DMS153 (cell line): ENCODE measurements around the gene FZR1.
A peak's percentile ranks its signal among the peaks of the same experiment; 100 is the strongest.

Experiments
- DNase-seq: peaks from one replicate; lab custom pipeline; 2025; lab: John Stamatoyannopoulos, UW

Gene FZR1

DNA sequence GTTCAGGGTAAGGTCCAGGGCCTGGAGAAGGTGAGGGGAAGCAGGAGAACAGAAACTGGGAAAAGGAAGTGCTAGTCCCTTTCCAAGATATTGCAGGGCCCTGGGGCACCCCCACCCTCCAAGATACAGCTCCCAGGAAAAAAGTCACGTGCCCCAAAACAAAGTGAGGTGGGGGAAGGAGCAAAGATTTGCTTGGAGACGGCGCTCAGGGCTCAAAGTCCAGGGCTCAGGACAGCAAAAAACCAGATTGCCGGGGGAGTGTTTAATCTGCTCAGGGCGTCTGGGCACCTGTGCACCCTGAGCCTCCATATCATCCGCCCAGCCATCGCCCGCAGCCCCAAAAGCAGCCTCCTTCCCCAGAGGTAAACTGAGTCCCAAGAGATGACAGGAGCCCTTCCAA, 32.1 kb upstream of the FZR1 start:
- DNase-seq = no peak

DNA sequence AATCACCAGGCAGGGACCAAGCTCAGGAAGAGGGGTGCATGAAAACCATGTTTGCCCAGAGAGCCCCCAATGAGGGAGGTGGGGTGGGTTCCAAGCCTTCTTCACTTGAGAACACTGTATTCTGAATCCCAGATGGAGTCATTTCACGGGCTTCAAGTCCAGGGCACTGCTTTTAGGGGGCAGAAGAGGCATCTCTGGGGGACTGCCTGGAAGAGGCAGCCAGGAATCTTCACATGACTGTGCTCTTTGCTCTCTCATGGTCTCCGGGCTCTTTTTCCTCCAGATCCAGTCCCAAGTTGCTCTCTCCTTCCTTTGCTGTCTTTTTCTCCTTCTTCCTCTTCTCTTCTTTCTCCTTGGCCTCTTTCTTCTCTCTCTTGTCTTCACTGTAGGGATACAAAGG, 31.5 kb upstream of the FZR1 start:
- DNase-seq = no peak

DNA sequence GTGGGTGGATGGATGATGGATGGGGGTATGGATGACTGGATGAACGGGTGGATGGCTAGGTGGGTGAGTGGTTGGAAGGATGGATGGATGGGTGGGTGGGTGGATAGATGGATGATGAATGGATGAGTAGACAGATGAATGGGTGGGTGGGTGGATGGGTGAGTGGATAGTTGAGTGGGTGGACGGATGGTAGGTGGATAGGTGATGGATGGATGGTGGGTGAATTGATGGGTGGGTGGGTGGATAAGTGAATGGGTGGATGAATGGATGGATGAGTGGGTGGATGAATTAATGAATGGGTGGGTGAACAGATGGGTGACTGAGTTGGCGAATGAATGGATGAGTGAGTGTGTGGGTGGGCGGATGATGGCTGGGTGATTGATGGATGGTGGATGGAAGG, 30.7 kb upstream of the FZR1 start:
- no peak for DNase-seq

DNA sequence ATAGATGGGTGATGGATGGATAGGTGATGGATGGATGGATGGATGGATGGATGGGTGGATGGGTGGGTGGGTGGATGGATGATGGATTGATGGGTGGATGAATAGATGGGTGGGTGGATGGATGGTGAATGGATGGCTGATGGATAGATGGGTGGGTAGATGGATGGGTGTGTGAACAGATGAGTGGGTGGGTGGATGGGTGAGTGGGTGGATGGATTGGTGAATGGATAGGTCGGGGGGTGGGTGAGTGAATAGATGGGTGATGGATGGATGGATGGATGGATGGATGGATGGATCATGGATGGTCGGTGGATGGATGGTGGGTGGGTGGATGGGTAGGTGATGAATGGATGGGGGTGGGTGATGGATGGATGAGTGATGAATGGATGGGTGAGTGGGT, 29.3 kb upstream of the FZR1 start:
- no peak for DNase-seq

DNA sequence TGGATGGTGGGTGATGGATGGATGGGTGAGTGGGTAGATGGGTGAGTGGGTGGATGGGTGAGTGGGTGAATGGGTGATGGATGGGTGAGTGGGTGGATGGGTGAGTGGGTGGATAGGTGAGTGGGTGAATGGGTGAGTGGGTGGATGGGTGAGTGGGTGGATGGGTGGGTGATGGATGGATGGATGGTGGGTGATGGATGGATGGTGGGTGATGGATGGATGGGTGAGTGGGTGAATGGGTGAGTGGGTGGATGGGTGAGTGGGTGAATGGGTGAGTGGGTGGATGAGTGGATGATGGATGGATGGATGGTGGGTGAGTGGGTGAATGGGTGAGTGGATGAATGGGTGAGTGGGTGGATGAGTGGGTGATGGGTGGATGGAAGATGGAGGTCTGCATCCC, 28.6 kb upstream of the FZR1 start:
- no peak for DNase-seq

DNA sequence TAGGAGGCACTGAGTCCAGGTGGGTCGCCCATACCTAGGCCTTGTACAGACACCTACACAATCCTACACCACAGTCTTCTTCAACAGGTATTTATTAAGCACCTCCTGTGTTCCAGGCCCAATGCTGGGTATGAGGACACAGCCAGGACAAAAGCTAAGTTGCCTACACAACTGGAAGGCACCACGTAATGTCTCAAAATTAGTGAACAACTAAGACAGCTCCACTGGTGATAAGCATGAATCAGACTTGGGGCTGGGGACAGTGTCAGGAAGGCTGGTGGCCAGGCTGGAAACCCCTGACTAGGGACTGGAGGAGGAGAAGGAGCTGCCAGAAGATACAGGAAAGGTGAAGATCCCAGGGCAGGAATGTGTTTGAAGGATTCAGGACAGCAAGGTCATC, 28.2 kb upstream of the FZR1 start:
- no peak for DNase-seq

DNA sequence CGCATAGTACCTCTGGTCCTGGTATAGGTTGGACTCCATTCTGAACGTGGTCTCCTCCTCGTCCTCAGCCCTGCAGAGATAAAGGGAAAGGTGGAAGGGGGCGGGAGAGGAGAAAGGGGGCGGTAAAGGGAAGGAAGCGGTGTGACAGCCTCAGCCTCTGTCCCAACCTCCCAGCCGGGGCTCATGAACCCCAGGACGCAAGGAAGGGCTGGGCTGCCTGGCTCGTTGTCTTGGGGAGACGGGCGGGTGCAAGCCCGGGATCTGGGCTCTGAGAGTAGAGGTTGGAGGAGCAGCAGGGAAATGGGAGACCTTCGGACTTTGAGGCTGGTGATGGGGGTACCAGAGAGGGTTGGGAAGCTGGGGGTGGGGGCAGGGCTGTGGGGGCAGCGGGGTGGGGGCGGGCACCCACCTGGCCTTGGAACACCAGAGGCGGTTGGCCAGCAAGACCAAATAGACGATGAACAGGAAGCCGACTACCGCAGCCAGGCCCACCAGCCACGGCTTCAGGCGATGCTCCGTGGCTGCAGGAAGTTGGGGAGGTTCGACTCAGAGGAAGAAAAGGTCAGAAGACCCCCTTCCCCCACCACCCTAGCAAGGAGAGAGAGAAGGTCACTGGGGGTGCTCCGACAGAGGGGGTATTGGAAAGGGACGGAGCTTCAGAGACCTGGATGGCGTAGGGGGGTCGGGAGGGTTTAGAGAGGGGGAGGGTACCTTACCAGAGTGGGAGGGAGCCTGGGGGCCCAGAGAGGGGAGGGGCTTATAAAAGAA, 27.5 kb upstream of the FZR1 start:
- no peak for DNase-seq

DNA sequence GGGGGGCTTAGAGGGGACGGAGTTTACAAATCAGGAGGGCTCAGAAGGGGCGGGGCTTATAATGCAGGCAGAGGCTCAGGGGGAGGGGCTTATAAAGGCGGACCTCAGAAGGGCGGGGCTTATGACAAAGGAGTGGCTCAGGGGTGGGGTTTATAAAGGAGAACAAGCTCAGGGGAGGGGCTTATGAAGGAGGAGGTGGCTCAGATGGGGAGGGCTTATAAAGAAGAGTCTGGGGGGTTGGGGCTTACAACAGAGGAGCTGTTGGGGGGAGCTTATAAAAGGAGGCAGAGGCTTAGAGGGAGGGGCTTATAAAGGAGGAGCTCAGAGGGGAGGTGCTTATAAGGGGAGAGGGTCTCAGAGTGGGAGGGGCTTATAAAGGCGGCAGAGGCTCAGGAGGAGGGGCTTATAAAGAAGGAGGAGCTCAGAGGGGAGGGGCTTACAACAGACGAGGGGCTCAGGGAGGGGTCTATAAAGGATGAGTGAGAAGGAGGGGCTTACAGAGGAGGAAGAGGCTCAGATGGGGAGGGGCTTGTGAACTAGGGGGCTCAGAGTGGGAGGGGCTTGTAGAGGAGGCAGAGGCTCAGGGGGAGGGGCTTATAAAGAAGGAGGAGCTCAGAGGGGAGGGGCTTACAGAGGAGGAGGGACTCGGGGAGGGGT, 26.8 kb upstream of the FZR1 start:
- no peak for DNase-seq

DNA sequence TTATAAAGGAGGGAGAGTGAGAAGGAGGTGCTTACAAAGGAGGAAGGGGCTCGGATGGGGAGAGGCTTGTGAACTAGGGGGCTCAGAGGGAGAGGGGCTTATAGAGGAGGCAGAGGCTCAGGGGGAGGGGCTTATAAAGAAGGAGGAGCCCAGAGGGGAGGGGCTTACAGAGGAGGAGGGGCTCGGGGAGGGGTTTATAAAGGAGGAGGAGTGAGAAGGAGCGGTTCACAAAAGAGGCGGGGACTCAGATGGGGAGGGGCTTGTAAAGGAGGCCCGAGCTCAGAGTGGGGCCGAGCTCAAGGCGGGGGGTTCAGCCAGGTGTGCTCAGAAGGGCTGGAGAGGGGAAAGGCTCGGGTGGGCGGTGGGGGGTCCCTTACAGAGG, 26.3 kb upstream of the FZR1 start:
- peak; percentile 38 for DNase-seq

DNA sequence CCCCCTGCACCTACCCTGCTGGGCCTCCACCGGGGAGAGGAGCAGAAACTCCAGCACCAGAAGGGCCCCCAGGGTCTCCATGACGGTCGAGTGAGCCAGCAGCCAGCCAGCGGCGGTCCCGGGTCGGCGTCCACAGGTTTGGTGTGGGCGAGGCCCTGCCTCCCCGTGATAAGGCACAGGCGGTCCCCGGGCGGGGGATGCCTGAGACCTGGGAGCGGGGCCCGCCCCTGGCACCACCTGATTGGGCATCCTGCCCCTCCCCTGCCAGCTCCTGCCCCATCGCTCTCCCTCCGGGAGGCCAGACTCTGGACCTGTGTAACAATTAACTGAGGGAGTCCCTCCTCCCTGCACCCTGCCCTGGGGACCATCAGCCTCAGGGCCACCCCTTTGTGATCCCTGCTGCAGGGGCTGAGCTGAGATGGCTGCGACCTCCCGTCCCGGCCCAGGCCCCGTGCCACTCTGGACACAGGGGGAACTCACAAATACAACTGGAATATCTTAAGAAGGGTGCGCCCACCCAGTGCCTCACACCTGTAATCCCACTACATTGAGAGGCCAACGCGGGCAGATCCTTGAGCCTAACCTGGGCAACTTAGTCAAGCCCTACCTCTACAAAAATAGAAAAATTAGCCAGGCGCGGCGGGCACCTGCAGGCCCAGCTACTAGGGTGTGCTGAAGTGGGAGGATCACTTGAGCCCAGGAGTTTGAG, 25.6 kb upstream of the FZR1 start, which contains the start of gene SMIM24:
Gene SMIM24, minus strand, starts transcription at position 143 of the 709 bp plus-strand sequence. Its CDS starts 62 bp downstream, at position 81.
- DNase-seq = peak; percentile 37

DNA sequence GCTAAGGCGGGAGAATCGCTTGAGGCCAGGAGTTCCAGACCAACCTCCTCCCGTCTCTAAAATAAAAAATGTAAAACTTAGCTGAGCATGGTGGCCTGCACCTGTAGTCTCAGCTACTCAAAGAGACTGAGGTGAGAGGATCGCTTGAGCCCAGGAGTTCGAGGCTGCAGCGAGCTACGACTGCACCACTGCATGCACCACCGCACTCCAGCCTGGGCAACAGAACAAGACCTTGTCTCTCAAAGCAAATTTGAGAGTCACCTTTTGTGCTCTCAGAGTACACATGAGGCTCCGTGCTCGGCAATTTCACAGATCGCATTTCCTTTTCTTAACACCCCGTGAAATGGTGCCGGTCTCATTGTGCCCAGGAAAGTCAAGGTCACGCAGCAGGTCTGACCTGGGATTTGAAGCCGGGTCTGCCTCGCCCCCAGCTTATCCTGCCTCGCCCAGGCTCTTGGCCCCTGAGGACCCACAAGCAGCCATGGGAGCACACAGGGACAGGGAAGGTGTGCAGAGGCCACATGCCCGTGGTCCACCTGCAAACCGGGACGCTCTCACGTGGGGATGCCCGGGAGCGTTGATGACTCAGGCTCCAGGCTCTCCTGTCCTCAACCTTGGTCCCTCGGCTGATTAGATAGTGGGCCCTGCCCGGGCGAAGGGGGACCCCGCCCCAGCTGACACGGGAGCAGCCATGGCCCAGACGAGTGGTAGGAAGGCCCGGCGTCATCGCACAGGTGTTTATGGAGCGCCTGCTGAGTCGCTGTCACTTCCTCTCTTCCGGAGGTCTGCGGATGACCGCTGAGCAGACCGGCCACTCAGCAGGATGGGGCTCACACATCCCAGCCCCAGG, 24.6 kb upstream of the FZR1 start:
- DNase-seq = no peak

DNA sequence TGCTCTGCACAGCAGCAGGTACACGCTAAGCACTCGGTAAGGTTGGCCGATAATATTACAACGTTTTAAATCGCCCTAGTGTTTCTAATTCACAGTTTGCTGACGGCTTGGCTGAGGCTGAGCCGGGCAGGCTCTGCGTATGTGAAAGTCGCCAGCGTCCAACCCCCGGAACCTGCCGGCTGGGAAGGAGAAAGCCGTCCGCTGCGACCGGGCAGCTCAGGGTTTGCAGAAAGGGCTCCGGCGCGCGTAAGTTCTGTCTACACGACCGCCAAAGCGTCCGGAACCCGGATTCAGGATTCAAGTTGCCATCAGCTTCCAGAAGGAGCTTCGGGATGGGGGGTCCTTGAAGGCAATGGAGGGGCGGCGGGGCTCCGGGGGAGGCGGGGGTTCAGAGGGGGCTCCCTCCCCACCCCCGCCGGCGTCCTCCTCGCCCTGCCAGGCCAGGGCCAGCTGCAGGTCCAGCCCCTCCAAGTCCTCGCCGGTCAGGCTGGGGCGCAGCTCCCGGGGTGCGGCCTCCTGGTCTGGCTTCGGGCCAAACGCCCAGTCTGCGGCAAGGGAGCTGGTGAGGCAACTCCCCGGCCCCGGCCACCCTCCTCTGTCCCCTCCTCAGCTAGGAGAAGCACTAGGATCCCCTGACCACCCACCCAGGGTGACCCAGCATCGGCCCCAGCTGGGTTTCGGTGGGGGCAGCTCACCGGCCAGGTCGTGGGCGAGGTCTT, 23.4 kb upstream of the FZR1 start:
- no peak for DNase-seq

DNA sequence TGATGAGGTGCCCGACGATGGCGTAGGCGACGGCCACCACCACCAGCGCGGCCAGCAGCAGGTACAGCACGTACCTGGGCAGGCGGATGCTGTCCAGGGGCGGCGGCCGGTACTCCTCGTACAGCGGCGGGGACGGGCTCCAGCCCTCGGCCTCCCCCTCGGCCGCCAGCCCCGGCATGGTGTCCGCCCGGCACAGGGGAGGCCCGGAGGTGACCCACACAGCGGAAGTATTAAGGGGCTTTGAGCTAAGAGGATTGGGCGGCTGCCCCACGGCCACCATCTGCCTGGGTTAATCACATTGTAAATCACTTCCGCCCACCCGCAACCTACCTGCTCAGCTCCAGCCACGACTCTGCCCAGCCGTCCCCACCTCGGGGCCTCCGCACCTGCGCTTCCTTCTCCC, 22.9 kb upstream of the FZR1 start, which contains the start of gene SMIM44:
Gene SMIM44, minus strand, starts transcription at position 216 of the 403 bp plus-strand sequence. Its CDS starts 38 bp downstream, at position 178.
- DNase-seq = no peak

DNA sequence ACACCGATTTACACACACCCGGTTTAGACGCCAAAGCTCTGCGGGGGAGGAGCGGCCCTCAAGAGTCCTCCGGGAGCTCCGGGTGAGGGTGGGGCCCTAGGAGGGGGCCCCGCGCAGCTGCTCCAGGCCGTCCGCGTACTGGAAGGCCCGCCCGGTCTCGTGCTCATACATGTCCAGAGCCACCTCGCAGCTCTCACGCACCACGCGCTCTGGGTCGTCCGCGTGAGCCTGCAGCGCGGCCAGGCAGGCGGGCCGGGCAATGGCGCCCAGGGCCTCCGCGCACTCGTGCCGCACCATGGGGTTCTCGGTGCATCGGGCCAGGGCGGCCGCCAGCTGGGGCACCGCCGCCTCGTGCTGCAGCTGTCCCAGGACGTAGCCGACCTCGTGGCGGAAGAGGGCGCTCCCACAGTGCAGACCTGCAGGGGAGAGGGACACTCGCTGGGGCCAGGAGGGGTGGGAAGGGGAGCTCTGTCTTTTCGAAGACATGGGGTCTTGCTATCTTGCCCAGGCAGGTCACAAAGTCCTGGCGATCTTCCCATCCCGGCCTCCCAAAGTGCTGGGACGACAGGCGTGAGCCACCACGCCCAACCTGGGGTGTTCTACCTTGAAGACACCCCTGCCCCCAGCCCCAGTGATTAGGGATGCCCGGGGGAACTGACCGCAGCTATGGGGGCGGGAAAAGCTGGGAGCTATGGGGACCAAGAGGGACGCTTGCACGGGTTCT, 14.6 kb upstream of the FZR1 start:
- DNase-seq = no peak

DNA sequence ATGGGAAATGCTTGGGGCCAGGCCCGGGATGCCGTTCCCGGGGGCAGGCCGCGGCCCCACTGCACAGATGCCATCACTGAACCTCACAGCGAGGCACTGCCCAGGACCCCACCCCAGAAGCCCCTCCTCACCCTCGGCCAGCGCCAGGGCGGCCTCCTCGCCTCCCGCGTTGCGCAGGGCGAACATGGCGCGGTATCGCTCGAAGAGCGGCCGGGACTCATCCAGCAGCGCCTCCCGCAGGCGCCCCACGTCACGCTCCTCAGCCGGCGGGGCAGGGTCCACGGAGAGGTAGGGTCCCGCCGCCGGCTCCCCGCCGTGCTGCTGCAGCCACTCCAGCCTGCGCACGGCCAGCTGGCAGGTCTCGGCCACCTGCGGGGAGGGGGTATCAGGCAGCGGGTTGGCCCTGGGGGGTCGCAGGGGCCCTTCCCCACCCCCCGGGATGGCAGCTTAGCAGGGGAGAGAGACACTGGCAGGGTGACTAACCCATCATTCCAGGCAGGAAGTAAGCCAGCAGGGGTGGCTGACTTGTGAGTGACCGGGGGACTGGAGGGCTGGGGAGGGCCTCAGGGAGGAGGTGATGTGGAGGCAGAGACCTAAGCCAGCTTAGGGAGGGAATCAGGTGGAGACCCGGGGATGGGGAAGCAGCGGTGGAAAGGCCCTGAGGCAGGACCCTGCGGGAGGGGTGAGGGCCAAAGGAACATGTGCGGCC, 13.8 kb upstream of the FZR1 start:
- DNase-seq = no peak

DNA sequence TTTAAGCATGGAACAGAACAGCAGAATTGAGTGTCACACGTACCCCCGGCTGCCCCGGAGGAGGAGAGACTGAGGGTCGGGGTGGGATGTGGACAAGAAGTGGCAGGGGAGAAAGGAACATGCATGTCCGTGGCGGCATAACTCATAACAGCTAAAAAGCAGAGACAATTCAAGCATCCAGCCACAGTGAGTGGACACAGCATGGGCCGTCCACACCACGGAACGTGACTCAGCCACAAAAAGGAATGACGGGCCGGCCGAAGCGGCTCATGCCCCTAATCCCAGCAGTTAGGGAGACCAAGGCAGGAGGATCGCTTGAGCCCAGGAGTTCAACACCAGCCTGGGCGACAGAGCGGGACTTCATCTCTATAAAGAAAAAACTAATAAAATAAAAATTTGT, 13.2 kb upstream of the FZR1 start:
- no peak for DNase-seq

DNA sequence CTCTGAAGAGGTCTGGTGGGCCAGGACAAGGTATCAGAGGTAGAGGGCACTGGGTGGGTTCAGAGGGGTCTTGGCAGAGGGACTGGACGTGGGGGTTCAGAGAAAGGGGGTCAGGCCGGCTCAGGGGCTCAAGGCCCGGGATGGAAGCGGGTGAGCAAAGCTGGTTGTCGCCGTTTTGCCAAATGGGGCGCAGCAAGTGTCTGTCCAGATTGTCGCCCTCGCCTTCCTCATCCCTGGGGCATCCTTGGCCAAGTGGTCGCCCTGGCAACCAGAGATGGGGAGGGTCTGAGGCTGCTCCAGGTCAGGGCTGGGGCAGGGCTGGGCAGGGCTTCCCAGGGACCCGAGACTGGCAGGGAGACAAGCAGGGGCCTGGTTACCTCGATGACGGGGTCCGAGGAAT, 12.5 kb upstream of the FZR1 start:
- DNase-seq = no peak

DNA sequence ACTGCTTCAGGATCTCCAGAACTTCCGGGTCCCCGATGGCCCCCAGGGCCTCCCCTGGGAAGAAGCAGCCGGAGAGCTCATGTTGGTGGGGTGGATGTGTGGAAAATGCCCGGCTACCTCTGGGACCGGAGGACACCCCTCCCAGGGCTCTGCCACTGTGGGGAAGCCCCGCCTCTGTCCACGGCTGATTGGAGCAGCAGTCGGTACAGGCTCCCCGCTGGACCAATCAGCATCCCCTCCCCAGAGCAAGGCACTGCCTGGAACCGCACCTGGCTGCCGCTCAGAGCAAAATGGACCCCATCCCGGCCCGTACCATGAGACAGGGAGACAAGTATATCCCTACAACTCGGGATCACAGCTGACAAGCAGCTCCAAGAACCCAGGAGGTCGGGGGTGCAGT, 12.1 kb upstream of the FZR1 start:
- no peak for DNase-seq

DNA sequence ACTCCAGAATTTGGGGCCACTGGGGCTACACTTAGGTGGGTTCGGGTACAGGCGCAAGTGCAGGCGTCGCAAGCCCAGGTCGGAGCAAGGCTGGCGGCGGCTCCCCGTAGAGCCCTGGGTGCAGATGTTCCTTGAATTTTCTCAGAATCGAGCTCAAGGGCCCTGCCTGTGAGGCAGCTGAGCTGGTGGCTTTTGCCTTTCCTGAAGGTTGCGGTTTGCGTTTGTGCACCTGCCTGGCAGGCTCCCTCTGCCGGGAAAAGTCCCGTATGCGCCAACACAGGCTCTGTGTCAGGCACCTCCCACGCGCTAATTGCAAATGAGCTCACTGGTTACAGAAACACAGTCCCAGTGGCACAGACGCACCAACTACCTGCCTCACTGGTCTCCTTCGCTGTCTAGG, 11.6 kb upstream of the FZR1 start:
- no peak for DNase-seq
